OCI-LY7 (cell line): ENCODE results near the gene TMEM272. TPM values are rescaled to one million over a fixed set of nuclear protein-coding genes. Genes with fewer than 3 reads are reported as not detected.

ENCODE experiments used
- BruUV-seq: library from RNA; stranded (reverse); fragments of 400-500 nt; replicated peaks from 2 replicates; lab custom pipeline; 2021; lab: Mats Ljungman, UMichigan
- CTCF ChIA-PET: fragments of 300-600 bp; sonication (Branson Sonifier 250); formaldehyde crosslinking; loops from one replicate; lab custom pipeline; 2022; ENCODE audit warnings: antibody characterized with exemption; ENCODE audit not compliant: unreplicated experiment; lab: Charles Lee
- POLR2A ChIA-PET: fragments of 300-600 bp; sonication (Branson Sonifier 250); formaldehyde crosslinking; loops from one replicate; lab custom pipeline; 2022; ENCODE audit warnings: antibody characterized with exemption; lab: Charles Lee
- DNase-seq: peaks from one replicate; pipeline ENCODE4 v3.0.0-alpha.2; 2015; ENCODE audit warnings: low spot score
- H2AFZ ChIP-seq: fragments of 200-600 bp; sonication (generic), shearing (Covaris generic); 2 replicates; pipeline ENCODE4 v1.6.1; 2014; ENCODE audit warnings: mild to moderate bottlenecking, antibody characterized with exemption, low read length, moderate library complexity
- H3K27ac ChIP-seq: fragments of 200-600 bp; sonication (generic); 2 replicates; pipeline ENCODE4 v1.5.1; 2014; ENCODE audit warnings: mixed run types, low read depth, mild to moderate bottlenecking, moderate library complexity, low read length, inconsistent platforms; ENCODE audit not compliant: poor library complexity, severe bottlenecking
- H3K36me3 ChIP-seq: fragments of 200-600 bp; sonication (generic); 2 replicates; pipeline ENCODE4 v1.6.1; 2014; ENCODE audit warnings: mild to moderate bottlenecking, antibody characterized with exemption, low read length, moderate library complexity, mixed read lengths; ENCODE audit not compliant: insufficient read depth
- H3K4me1 ChIP-seq: fragments of 200-600 bp; sonication (generic); 2 replicates; pipeline ENCODE4 v1.5.1; 2014; ENCODE audit warnings: mild to moderate bottlenecking, low read length; ENCODE audit not compliant: insufficient read depth, poor library complexity, severe bottlenecking
- H3K4me2 ChIP-seq: fragments of 200-600 bp; sonication (generic); 2 replicates; pipeline ENCODE4 v1.6.1; 2014; ENCODE audit warnings: mild to moderate bottlenecking, low read length
- H3K4me3 ChIP-seq: fragments of 200-600 bp; sonication (generic); 2 replicates; pipeline ENCODE4 v1.5.1; 2014; ENCODE audit warnings: mild to moderate bottlenecking, low read depth, low read length; ENCODE audit not compliant: poor library complexity, severe bottlenecking
- H3K79me2 ChIP-seq: fragments of 200-600 bp; sonication (generic); 2 replicates; pipeline ENCODE4 v1.6.1; 2016; ENCODE audit warnings: low read depth, mild to moderate bottlenecking, low read length, moderate library complexity, mixed read lengths; ENCODE audit not compliant: insufficient read depth
- H3K9me2 ChIP-seq: fragments of 200-600 bp; sonication (generic); 2 replicates; pipeline ENCODE4 v1.6.1; 2016; ENCODE audit warnings: mild to moderate bottlenecking, low read length, mixed read lengths; ENCODE audit not compliant: insufficient read depth
- H3K9me3 ChIP-seq: fragments of 200-600 bp; sonication (generic); 2 replicates; pipeline ENCODE4 v1.6.1; 2014; ENCODE audit warnings: mild to moderate bottlenecking, mixed run types, low read length, mixed read lengths
- H4K20me1 ChIP-seq: fragments of 200-600 bp; sonication (generic); 2 replicates; pipeline ENCODE4 v1.6.1; 2014; ENCODE audit warnings: mild to moderate bottlenecking, antibody characterized with exemption, low read length, moderate library complexity, mixed read lengths; ENCODE audit not compliant: insufficient read depth
- EZH2phosphoT487 ChIP-seq: fragments of 200-600 bp; sonication (generic); IDR thresholded peaks from 2 replicates; pipeline ENCODE4 v1.6.1; 2018; ENCODE audit warnings: low read depth, borderline replicate concordance, mild to moderate bottlenecking, mixed run types, antibody characterized with exemption, low read length, moderate library complexity, mixed read lengths
- intact Hi-C: fragments of 100-400 bp; cut with micrococcal nuclease; formaldehyde crosslinking; loops from one replicate; pipeline ENCODE4 v1.10.0; 2022; ENCODE audit not compliant: unreplicated experiment
- total RNA-seq, 2 experiments: library from RNA; depleted of rRNA in 1 of 2; stranded (reverse); fragments of >200 nt in 1 of 2; shearing (Covaris generic) in 1 of 2; gene quantifications; 2 replicates each; pipeline ENCODE4 v1.2.3, GENCODE V29; 2014 to 2022
- TF ChIP-seq, protein P1 (sequence below): fragments of 200-600 bp; sonication (generic); conservative IDR thresholded peaks from 2 replicates; pipeline ENCODE4 v1.5.1; 2014; ENCODE audit warnings: mild to moderate bottlenecking, antibody characterized with exemption, low read length, moderate library complexity, mixed read lengths

Gene TMEM272
- total RNA-seq, 2 experiments from 2014 or later = 0.41 to 0.46 TPM

DNA sequence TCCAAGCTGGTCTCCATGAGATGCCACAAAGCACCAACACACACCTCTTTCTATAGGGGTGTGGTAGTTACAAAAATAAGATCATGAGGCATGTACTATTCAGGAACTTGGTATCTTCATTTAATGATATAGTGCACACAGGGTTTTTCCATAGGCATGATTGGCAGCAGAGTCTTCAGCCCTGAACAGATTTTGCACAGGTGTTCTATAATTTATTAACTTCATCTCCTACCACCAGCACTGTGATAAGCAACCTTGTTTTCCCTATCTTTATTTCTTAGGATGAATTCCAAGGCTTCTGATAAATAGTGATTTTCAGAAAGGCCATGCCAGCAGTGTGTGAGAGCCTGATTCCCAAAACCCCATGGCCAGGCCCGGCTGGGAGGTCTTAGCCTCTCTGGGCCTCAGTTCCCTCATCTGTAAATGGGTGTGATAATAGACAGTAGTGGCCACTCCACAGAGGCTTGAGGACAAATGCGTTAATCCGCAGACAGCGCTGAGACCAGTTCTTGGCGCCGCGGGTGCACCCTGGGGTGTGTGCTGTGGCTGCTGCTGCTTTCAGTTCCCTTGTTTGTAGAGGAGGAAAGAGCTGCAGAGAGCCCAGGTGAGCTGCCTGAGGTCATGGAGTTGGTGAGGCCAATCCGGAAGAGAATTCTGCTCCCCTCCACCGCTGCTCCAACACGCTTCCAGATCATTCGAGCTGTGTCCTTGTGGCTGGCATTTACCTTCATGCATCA is 74.1 kb downstream of the TMEM272 start:
- ChIA-PET POLR2A (interaction anchor here (0.5 to 1.1 kb wide), 3 partner anchors 315 to 329 kb away, joined by 3 read pairs; no protein-coding TSS in a partner anchor), CTCF (interaction anchor here (1.0 kb wide), 1 partner anchor 24 kb away, joined by 4 read pairs; no protein-coding TSS in a partner anchor)
- Histone ChIP-seq H3K9me3 (no peaks in the 10 kb centered on the region), H3K79me2 (no peaks in the 10 kb centered on the region), H3K4me1 (peaks cover 9% of the 10 kb centered on the region), H3K27ac (no peak overlapping the region), H3K36me3 (no peaks in the 10 kb centered on the region), H2AFZ (no peak overlapping the region), H4K20me1 (no peaks in the 10 kb centered on the region), H3K4me3 (no peak overlapping the region), H3K4me2 (no peak overlapping the region), H3K9me2 (no peaks in the 10 kb centered on the region)
- DNase-seq = peak; percentile 36
- intact Hi-C loops = no loop called here
- TF ChIP-seq EZH2phosphoT487 = no peak
- TF ChIP-seq, protein P1, sequence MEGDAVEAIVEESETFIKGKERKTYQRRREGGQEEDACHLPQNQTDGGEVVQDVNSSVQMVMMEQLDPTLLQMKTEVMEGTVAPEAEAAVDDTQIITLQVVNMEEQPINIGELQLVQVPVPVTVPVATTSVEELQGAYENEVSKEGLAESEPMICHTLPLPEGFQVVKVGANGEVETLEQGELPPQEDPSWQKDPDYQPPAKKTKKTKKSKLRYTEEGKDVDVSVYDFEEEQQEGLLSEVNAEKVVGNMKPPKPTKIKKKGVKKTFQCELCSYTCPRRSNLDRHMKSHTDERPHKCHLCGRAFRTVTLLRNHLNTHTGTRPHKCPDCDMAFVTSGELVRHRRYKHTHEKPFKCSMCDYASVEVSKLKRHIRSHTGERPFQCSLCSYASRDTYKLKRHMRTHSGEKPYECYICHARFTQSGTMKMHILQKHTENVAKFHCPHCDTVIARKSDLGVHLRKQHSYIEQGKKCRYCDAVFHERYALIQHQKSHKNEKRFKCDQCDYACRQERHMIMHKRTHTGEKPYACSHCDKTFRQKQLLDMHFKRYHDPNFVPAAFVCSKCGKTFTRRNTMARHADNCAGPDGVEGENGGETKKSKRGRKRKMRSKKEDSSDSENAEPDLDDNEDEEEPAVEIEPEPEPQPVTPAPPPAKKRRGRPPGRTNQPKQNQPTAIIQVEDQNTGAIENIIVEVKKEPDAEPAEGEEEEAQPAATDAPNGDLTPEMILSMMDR = no peak
- BruUV-seq = no TSS peak

DNA sequence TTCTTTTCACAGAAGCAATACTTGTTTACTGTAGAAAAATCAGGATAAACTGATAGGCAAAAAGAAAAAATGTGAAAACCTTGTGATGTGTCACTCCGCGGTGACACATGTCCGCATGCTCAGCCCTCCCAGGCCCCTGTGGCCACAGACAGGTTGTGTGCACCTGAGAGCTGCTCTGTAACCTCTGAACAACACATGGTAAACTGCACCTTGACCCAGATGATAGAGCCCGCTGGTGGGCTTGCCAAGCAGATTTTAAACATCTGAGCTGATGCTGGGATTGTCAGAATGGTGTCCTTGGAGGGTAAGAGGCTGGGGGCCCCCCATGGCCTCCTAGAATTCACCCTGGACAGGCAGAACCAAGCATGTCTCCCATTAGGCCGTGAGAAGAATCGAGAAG is 74.8 kb downstream of the TMEM272 start:
- POLR2A ChIA-PET = no interaction called here
- CTCF ChIA-PET = interaction anchor here (0.5 kb wide), 1 partner anchor 123 kb away, joined by 3 read pairs; no protein-coding TSS in a partner anchor
- TF ChIP-seq EZH2phosphoT487 = no peak
- TF ChIP-seq, protein P1 = no peak
- H3K27ac ChIP-seq = no peak overlapping the region
- no peaks in the 10 kb centered on the region for H3K79me2 ChIP-seq
- DNase-seq = no peak
- H3K36me3 ChIP-seq = no peaks in the 10 kb centered on the region
- no peak overlapping the region for H3K4me2 ChIP-seq
- H3K4me1 ChIP-seq = peaks cover 9% of the 10 kb centered on the region
- intact Hi-C loops = no loop called here
- no peaks in the 10 kb centered on the region for H3K9me2 ChIP-seq
- H4K20me1 ChIP-seq = no peaks in the 10 kb centered on the region
- BruUV-seq = no TSS peak
- H3K9me3 ChIP-seq = no peaks in the 10 kb centered on the region
- no peak overlapping the region for H3K4me3 ChIP-seq
- H2AFZ ChIP-seq = no peak overlapping the region
